H1 (cell line): ENCODE results near the gene TMEM17. TPM values are rescaled to one million over a fixed set of nuclear protein-coding genes. Genes with fewer than 3 reads are reported as not detected.

Experiments
- CTCF ChIA-PET: fragments of 300-600 bp; sonication (Branson Sonifier 250); formaldehyde crosslinking; loops from one replicate; lab custom pipeline; 2021; ENCODE audit not compliant: partially characterized antibody; lab: Charles Lee
- POLR2A ChIA-PET: fragments of 300-600 bp; sonication (Branson Sonifier 250); formaldehyde crosslinking; loops from one replicate; lab custom pipeline; 2021; ENCODE audit warnings: inconsistent platforms; ENCODE audit not compliant: partially characterized antibody; lab: Charles Lee
- DNase-seq, 2 experiments: peaks; one replicate each; pipeline versions ENCODE4 v3.0.0 to v3.0.0-alpha.2; 2010 to 2022; ENCODE audit warnings: low spot score in 2 of 2, low read depth in 1 of 2, mixed read lengths in 1 of 2
- FAIRE-seq: peaks from 2 replicates; lab custom pipeline; 2011; peaks lifted over from hg19 to GRCh38; lab: Jason Lieb, UNC
- H2AFZ ChIP-seq: 2 replicates; pipeline ENCODE4 v1.8.1; 2012; ENCODE audit warnings: low read length, inconsistent platforms
- H2AK5ac ChIP-seq: 2 replicates; pipeline ENCODE4 v1.6.1; 2013; ENCODE audit warnings: low read depth, low read length
- H2BK120ac ChIP-seq: replicated peaks from 2 replicates; pipeline ENCODE3; 2013; ENCODE audit warnings: low read depth, low read length, inconsistent platforms
- H2BK12ac ChIP-seq: 2 replicates; pipeline ENCODE4 v1.6.1; 2013; ENCODE audit warnings: low read depth, low read length
- H2BK15ac ChIP-seq: 2 replicates; pipeline ENCODE4 v1.6.1; 2013; ENCODE audit warnings: low read length
- H2BK20ac ChIP-seq: 2 replicates; pipeline ENCODE4 v1.6.1; 2013; ENCODE audit warnings: low read length
- H2BK5ac ChIP-seq: 2 replicates; pipeline ENCODE4 v1.6.1; 2013; ENCODE audit warnings: low read depth, low read length
- H3K14ac ChIP-seq: 2 replicates; pipeline ENCODE4 v1.6.1; 2013; ENCODE audit warnings: inconsistent platforms; ENCODE audit not compliant: insufficient read length
- H3K18ac ChIP-seq: 2 replicates; pipeline ENCODE4 v1.6.1; 2013; ENCODE audit warnings: low read length; ENCODE audit errors: extremely low read depth
- H3K23ac ChIP-seq: 2 replicates; pipeline ENCODE4 v1.6.1; 2013; ENCODE audit warnings: inconsistent platforms; ENCODE audit not compliant: insufficient read length
- H3K23me2 ChIP-seq: 2 replicates; pipeline ENCODE4 v1.6.1; 2013; ENCODE audit warnings: low read depth, low read length
- H3K27ac ChIP-seq: 2 replicates; pipeline ENCODE4 v1.6.1; 2011; ENCODE audit warnings: low read depth, low read length, inconsistent platforms
- H3K27me3 ChIP-seq, 4 experiments: replicated peaks in 1 of 4; 1 replicate in 1 of 4; 2 replicates in 3 of 4; pipeline versions ENCODE4 v1.6.1 to v1.8.1; 2011 to 2013; ENCODE audit warnings: low read length in 3 of 4, mild to moderate bottlenecking in 3 of 4, inconsistent platforms in 2 of 4, mixed read lengths in 2 of 4, moderate library complexity in 1 of 4; ENCODE audit not compliant: control insufficient read depth in 3 of 4, insufficient read depth in 3 of 4; ENCODE audit errors: extremely low read depth in 1 of 4
- H3K36me3 ChIP-seq, 4 experiments: 2 replicates each; pipeline versions ENCODE4 v1.6.1 to v1.8.1; 2011 to 2013; ENCODE audit warnings: mild to moderate bottlenecking in 4 of 4, low read length in 3 of 4, moderate library complexity in 2 of 4, control low read depth in 1 of 4, inconsistent platforms in 1 of 4; ENCODE audit not compliant: insufficient read depth in 4 of 4, control insufficient read depth in 2 of 4
- H3K4ac ChIP-seq: replicated peaks from 2 replicates; pipeline ENCODE3; 2013; ENCODE audit warnings: low read length, low read depth, mixed read lengths, inconsistent platforms; ENCODE audit not compliant: insufficient read length
- H3K4me1 ChIP-seq, 4 experiments: replicated peaks in 1 of 4; 1 replicate in 1 of 4; 2 replicates in 3 of 4; pipeline versions ENCODE4 v1.6.1 to v1.8.1; 2011 to 2013; ENCODE audit warnings: low read length in 3 of 4, inconsistent platforms in 2 of 4, mixed read lengths in 1 of 4; ENCODE audit not compliant: insufficient read depth in 4 of 4, control insufficient read depth in 3 of 4
- H3K4me2 ChIP-seq, 2 experiments: 2 replicates each; pipeline versions ENCODE4 v1.6.1 to v1.8.1; 2011 to 2013; ENCODE audit warnings: low read depth in 2 of 2, low read length in 2 of 2, control low read depth in 1 of 2, inconsistent platforms in 1 of 2, mild to moderate bottlenecking in 1 of 2; ENCODE audit not compliant: insufficient read depth in 1 of 2
- H3K4me3 ChIP-seq, 4 experiments: fragments of 200-600, 300-600 bp in 1 of 4; sonication (generic), shearing (Covaris generic), sonication (Bioruptor Twin) in 1 of 4; 2 replicates each; pipeline versions ENCODE4 v1.5.1 to v1.8.1; 2011 to 2016; ENCODE audit warnings: low read length in 4 of 4, low read depth in 3 of 4, control low read depth in 2 of 4, inconsistent platforms in 2 of 4, mild to moderate bottlenecking in 2 of 4, mixed read lengths in 1 of 4, moderate library complexity in 1 of 4; ENCODE audit not compliant: insufficient read depth in 2 of 4; ENCODE audit errors: extremely low read depth in 1 of 4
- H3K56ac ChIP-seq: replicated peaks from 2 replicates; pipeline ENCODE3; 2013; ENCODE audit warnings: low read depth, mild to moderate bottlenecking, mixed read lengths, low read length, inconsistent platforms; ENCODE audit not compliant: insufficient read length
- H3K79me1 ChIP-seq: 2 replicates; pipeline ENCODE4 v1.6.1; 2013; ENCODE audit warnings: low read depth, low read length, control low read depth
- H3K79me2 ChIP-seq, 2 experiments: 2 replicates each; pipeline versions ENCODE4 v1.6.1 to v1.8.1; 2012 to 2013; ENCODE audit warnings: low read length in 2 of 2, mild to moderate bottlenecking in 2 of 2, inconsistent platforms in 1 of 2; ENCODE audit not compliant: insufficient read depth in 2 of 2, control insufficient read depth in 1 of 2
- H3K9ac ChIP-seq, 4 experiments: replicated peaks in 1 of 4; 1 replicate in 1 of 4; 2 replicates in 3 of 4; pipeline versions ENCODE4 v1.6.1 to v1.8.1; 2011 to 2013; ENCODE audit warnings: low read depth in 3 of 4, low read length in 3 of 4, control low read depth in 2 of 4, mild to moderate bottlenecking in 2 of 4, moderate library complexity in 2 of 4, inconsistent platforms in 1 of 4; ENCODE audit errors: extremely low read depth in 1 of 4
- H3K9me3 ChIP-seq, 2 experiments: 2 replicates each; pipeline versions ENCODE4 v1.6.1 to v1.8.1; 2012 to 2013; ENCODE audit warnings: mild to moderate bottlenecking in 2 of 2, moderate library complexity in 2 of 2, control low read depth in 1 of 2, inconsistent platforms in 1 of 2, low read depth in 1 of 2, low read length in 1 of 2, mixed read lengths in 1 of 2; ENCODE audit not compliant: insufficient read depth in 2 of 2
- H4K20me1 ChIP-seq, 2 experiments: replicated peaks in 1 of 2; 2 replicates each; pipeline versions ENCODE3 to v1.8.1; 2011 to 2013; ENCODE audit warnings: inconsistent platforms in 2 of 2, low read length in 2 of 2, mild to moderate bottlenecking in 1 of 2; ENCODE audit not compliant: insufficient read depth in 2 of 2, control insufficient read depth in 1 of 2
- H4K5ac ChIP-seq: 2 replicates; pipeline ENCODE4 v1.6.1; 2013; ENCODE audit warnings: low read length, low read depth, mixed read lengths, inconsistent platforms; ENCODE audit not compliant: insufficient read length
- H4K8ac ChIP-seq: 2 replicates; pipeline ENCODE4 v1.8.0; 2013; ENCODE audit warnings: mild to moderate bottlenecking, moderate library complexity, low read length, inconsistent platforms; ENCODE audit not compliant: insufficient read depth; ENCODE audit errors: extremely low read depth
- H4K91ac ChIP-seq: replicated peaks from 2 replicates; pipeline ENCODE3; 2013; ENCODE audit warnings: low read length, mixed read lengths, inconsistent platforms; ENCODE audit not compliant: insufficient read length
- BACH1 ChIP-seq: IDR thresholded peaks from 2 replicates; pipeline ENCODE4 v1.6.1; 2012; ENCODE audit warnings: low read length, improper control_type of control experiment
- CHD2 ChIP-seq: IDR thresholded peaks from 2 replicates; pipeline ENCODE4 v1.6.1; 2012; ENCODE audit warnings: low read length, improper control_type of control experiment
- EP300 ChIP-seq, 2 experiments: IDR thresholded peaks; 1 replicate in 1 of 2; 2 replicates in 1 of 2; pipeline ENCODE4 v1.6.1; 2011 to 2012; ENCODE audit warnings: low read depth in 2 of 2, low read length in 2 of 2, mild to moderate bottlenecking in 2 of 2, borderline replicate concordance in 1 of 2, inconsistent platforms in 1 of 2, moderate library complexity in 1 of 2
- EZH2 ChIP-seq: fragments of 200-600 bp; sonication (generic); IDR thresholded peaks from 2 replicates; pipeline ENCODE4 v1.7.1; 2012; ENCODE audit warnings: low read depth, mild to moderate bottlenecking, moderate library complexity, low read length, inconsistent platforms; ENCODE audit not compliant: severe bottlenecking
- GTF2F1 ChIP-seq: IDR thresholded peaks from 2 replicates; pipeline ENCODE4 v1.6.1; 2012; ENCODE audit warnings: low read depth, low read length, improper control_type of control experiment, borderline replicate concordance
- NANOG ChIP-seq: IDR thresholded peaks from 2 replicates; pipeline ENCODE4 v1.6.1; 2011; ENCODE audit warnings: low read length, low read depth, mild to moderate bottlenecking, inconsistent platforms; ENCODE audit not compliant: insufficient read depth, poor library complexity, severe bottlenecking
- POLR2AphosphoS5 ChIP-seq: IDR thresholded peaks from 2 replicates; pipeline ENCODE4 v1.6.1; 2011; ENCODE audit warnings: low read depth, low read length
- RBBP5 ChIP-seq: IDR thresholded peaks from 2 replicates; pipeline ENCODE4 v1.7.1; 2012; ENCODE audit warnings: low read depth, mild to moderate bottlenecking, inconsistent platforms, low read length, moderate library complexity, borderline replicate concordance
- SRF ChIP-seq: IDR thresholded peaks from 2 replicates; pipeline ENCODE4 v1.6.1; 2011; ENCODE audit warnings: mild to moderate bottlenecking, low read depth, low read length, moderate library complexity
- SUZ12 ChIP-seq: fragments of 200-600 bp; sonication (generic); IDR thresholded peaks from 2 replicates; pipeline ENCODE4 v1.6.1; 2012; ENCODE audit warnings: mild to moderate bottlenecking, inconsistent platforms, low read length, moderate library complexity, mixed read lengths
- WGBS, 2 experiments: shearing (Covaris generic) in 1 of 2; methylation state at CpG; one replicate each; pipeline versions ENCODE4 v1.1.6 to v1.1.7; 2013 to 2015; ENCODE audit warnings: low lambda C conversion rate in 2 of 2, mixed read lengths in 2 of 2, inconsistent platforms in 1 of 2, low coverage in 1 of 2, missing lambda C conversion rate in 1 of 2; ENCODE audit not compliant: insufficient replicate concordance in 2 of 2, insufficient coverage in 1 of 2, insufficient read length in 1 of 2; ENCODE audit errors: extremely low coverage in 1 of 2, missing lambda C conversion rate in 1 of 2; 5-methylcytosine and 5-hydroxymethylcytosine counted together
- polyA plus RNA-seq, 7 experiments: library from polyadenylated mRNA; depleted of rRNA in 3 of 7; stranded (reverse) in 5 of 7; unstranded in 2 of 7; fragments of >200 nt in 5 of 7; fragments of 200-250 nt in 2 of 7; gene quantifications; 1 replicate in 5 of 7; 2 replicates in 1 of 7; 4 replicates in 1 of 7; pipeline versions ENCODE4 v1.2.1 to v1.2.3, GENCODE V29; 2011 to 2013; ENCODE audit warnings: missing spikeins in 2 of 7, mixed read lengths in 2 of 7
- total RNA-seq: library from RNA; stranded (reverse); fragmentation: NEBNext Ultra II Directional; extraction: Animal tissue kit (Norgen Biotek cat#: 25700); gene quantifications from 2 replicates; pipeline ENCODE4 v1.2.1, GENCODE V29; 2021
- TF ChIP-seq, protein P1 (sequence below): IDR thresholded peaks from 2 replicates; pipeline ENCODE4 v1.6.1; 2011; ENCODE audit warnings: low read depth, mild to moderate bottlenecking, low read length; ENCODE audit not compliant: insufficient read depth
- TF ChIP-seq, protein P2 (sequence below): IDR thresholded peaks from 2 replicates; pipeline ENCODE4 v1.6.1; 2012; ENCODE audit warnings: inconsistent platforms
- TF ChIP-seq, protein P3 (sequence below): IDR thresholded peaks from 2 replicates; pipeline ENCODE4 v1.6.1; 2012; ENCODE audit warnings: inconsistent platforms

TMEM17 gene
- total and polyA plus RNA-seq, 2 of the 8 experiments (the other 6 are each of a cell fraction or from before 2014, with no cell fraction given) = 0.69 to 1.2 TPM

- ChIA-PET POLR2A (no interaction called here), CTCF (no interaction called here)
- Histone ChIP-seq H3K23ac (no peak overlapping the region), H3K4me2 (no peak overlapping the region), H3K27me3 (no peaks in the 10 kb centered on the region), H3K9ac (no peak overlapping the region), H3K4ac (no peak overlapping the region), H2BK20ac (no peak overlapping the region), H3K9me3 (no peaks in the 10 kb centered on the region), H4K20me1 (no peaks in the 10 kb centered on the region), H2BK15ac (no peak overlapping the region), H2BK12ac (no peak overlapping the region), H3K79me1 (no peaks in the 10 kb centered on the region), H2AFZ (no peak overlapping the region), H3K18ac (no peak overlapping the region), H2BK120ac (no peak overlapping the region), H3K36me3 (no peaks in the 10 kb centered on the region), H3K4me1 (no peaks in the 10 kb centered on the region), H4K8ac (peak overlapping the region; percentile 36; the same call in 1 of the 2 replicates), H2BK5ac (no peak overlapping the region), H3K4me3 (no peak overlapping the region), H3K79me2 (no peaks in the 10 kb centered on the region), H4K5ac (no peak overlapping the region), H3K23me2 (no peaks in the 10 kb centered on the region), H3K27ac (no peak overlapping the region), H4K91ac (no peak overlapping the region), H2AK5ac (no peak overlapping the region), H3K56ac (no peak overlapping the region), H3K14ac (no peak overlapping the region)
- no peak for FAIRE-seq
- 89% methylated on average over 9 of the region's 9 CpGs; no CpG with 5 or more reads in 1 of the 2 experiments for WGBS, 2 experiments
- no peak for DNase-seq
- TF ChIP-seq SRF (no peak), BACH1 (no peak), EP300 (IDR thresholded peaks at IDR 0.05; ENCODE audit: borderline replicate concordance in 1 of 2, low read depth in 2 of 2, low read length in 2 of 2) (no peak), EZH2 (no peak), CHD2 (no peak), NANOG (no peak), GTF2F1 (no peak), RBBP5 (no peak), SUZ12 (no peak), POLR2AphosphoS5 (no peak)
- TF ChIP-seq, protein P1, sequence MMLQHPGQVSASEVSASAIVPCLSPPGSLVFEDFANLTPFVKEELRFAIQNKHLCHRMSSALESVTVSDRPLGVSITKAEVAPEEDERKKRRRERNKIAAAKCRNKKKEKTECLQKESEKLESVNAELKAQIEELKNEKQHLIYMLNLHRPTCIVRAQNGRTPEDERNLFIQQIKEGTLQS = no peak
- TF ChIP-seq, protein P2, sequence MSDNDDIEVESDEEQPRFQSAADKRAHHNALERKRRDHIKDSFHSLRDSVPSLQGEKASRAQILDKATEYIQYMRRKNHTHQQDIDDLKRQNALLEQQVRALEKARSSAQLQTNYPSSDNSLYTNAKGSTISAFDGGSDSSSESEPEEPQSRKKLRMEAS = no peak
- TF ChIP-seq, protein P3, sequence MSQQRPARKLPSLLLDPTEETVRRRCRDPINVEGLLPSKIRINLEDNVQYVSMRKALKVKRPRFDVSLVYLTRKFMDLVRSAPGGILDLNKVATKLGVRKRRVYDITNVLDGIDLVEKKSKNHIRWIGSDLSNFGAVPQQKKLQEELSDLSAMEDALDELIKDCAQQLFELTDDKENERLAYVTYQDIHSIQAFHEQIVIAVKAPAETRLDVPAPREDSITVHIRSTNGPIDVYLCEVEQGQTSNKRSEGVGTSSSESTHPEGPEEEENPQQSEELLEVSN = no peak
Measured at GRCh38 chr2:62450716-62451191, 55.2 kb downstream of the TMEM17 start.
